ENCODE results near the gene RPS15A.

DNA sequence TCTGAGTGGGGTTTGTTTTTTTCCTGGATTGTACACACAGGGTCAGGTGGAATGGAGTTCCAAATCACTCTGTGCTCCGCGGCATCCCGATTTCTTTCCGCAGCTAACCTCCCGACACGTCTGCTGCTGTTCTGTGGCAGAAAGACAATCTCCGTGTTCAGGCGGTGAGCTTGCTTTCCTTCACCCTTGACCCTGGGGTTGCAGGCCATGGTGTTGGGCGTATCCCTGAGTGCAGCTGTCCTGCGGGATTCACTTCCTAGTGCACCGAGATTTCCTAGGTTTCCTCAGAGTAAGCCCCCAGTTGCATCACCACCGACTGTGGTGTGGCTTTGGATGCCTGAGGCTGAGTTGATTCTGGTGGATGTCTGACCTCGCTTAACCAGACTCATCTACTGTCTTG, 19.0 kb upstream of the RPS15A start:
- no peak for TF ChIP-seq POLR2A (IDR thresholded peaks at IDR 0.05)
- TF ChIP-seq, protein P1, sequence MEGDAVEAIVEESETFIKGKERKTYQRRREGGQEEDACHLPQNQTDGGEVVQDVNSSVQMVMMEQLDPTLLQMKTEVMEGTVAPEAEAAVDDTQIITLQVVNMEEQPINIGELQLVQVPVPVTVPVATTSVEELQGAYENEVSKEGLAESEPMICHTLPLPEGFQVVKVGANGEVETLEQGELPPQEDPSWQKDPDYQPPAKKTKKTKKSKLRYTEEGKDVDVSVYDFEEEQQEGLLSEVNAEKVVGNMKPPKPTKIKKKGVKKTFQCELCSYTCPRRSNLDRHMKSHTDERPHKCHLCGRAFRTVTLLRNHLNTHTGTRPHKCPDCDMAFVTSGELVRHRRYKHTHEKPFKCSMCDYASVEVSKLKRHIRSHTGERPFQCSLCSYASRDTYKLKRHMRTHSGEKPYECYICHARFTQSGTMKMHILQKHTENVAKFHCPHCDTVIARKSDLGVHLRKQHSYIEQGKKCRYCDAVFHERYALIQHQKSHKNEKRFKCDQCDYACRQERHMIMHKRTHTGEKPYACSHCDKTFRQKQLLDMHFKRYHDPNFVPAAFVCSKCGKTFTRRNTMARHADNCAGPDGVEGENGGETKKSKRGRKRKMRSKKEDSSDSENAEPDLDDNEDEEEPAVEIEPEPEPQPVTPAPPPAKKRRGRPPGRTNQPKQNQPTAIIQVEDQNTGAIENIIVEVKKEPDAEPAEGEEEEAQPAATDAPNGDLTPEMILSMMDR (IDR thresholded peaks at IDR 0.05) = no peak
